Brain microvascular endothelial cell (primary cell): ENCODE data around the gene RNU5B-1.

Experiments used
- DNase-seq: peaks from one replicate; pipeline ENCODE4 v3.0.0-alpha.2; 2020
- H3K27ac ChIP-seq: fragments of 250-450 bp; sonication (Bioruptor Pico); 2 replicates; pipeline ENCODE4 v1.5.1; 2020; ENCODE audit warnings: mild to moderate bottlenecking, moderate library complexity
- H3K27me3 ChIP-seq: fragments of 250-450 bp; sonication (Bioruptor Pico); replicated peaks from 2 replicates; pipeline ENCODE4 v1.5.1; 2020; ENCODE audit warnings: mild to moderate bottlenecking
- H3K36me3 ChIP-seq: fragments of 250-450 bp; sonication (Bioruptor Pico); replicated peaks from 2 replicates; pipeline ENCODE4 v1.5.1; 2020; ENCODE audit warnings: mild to moderate bottlenecking
- H3K4me3 ChIP-seq: 2 replicates; pipeline ENCODE4 v1.5.1; 2011; ENCODE audit warnings: low read depth, mild to moderate bottlenecking, control low read depth, low read length, moderate library complexity
- CTCF ChIP-seq: IDR thresholded peaks from 2 replicates; pipeline ENCODE4 v1.5.1; 2011; ENCODE audit warnings: low read depth, mild to moderate bottlenecking, moderate library complexity, low read length, control low read depth, inconsistent platforms; ENCODE audit errors: missing control alignments
- in situ Hi-C: cut with HindIII; loops from 2 replicates; pipeline ENCODE4 v1.10.0; 2017; ENCODE audit warnings: low sequenced_read_pairs, low pct_ligation_motif_present

RNU5B-1 gene

GRCh38 chr15:65305150-65305758, 777 bp downstream of the RNU5B-1 start:
- in situ Hi-C loops = no loop called here
- H3K27ac ChIP-seq = no peak overlapping the region
- H3K27me3 ChIP-seq = no peaks in the 10 kb centered on the region
- no peak for TF ChIP-seq CTCF
- H3K4me3 ChIP-seq = no peak overlapping the region
- DNase-seq = no peak
- H3K36me3 ChIP-seq = no peaks in the 10 kb centered on the region

DNA sequence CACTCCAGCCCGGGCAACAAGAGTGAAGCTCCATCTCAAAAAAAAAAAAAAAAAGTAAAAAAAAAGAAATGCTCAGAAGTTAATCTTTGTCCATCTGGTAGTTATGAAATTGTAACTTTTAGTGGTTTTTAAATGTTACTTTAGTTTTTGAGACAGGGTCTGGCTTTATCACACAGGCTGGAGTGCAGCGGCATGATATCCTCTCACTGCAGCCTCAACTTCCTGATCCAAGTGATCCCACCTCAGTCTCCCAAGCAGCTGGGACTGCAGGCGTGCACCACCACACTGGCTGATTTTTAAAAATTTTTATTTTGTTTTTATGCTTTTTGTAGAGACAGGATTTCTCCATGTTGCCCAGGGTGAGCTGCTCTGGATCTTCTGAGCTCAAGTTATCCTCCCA, 1.3 kb downstream of the RNU5B-1 start:
- in situ Hi-C loops = no loop called here
- DNase-seq = no peak
- Histone ChIP-seq H3K27ac (no peak overlapping the region), H3K36me3 (no peaks in the 10 kb centered on the region), H3K27me3 (no peaks in the 10 kb centered on the region), H3K4me3 (no peak overlapping the region)
- no peak for TF ChIP-seq CTCF

- no peak for DNase-seq
- H3K4me3 ChIP-seq = no peak overlapping the region
- no peaks in the 10 kb centered on the region for H3K36me3 ChIP-seq
- no peak overlapping the region for H3K27ac ChIP-seq
- TF ChIP-seq CTCF = no peak
- in situ Hi-C loops = no loop called here
- H3K27me3 ChIP-seq = no peaks in the 10 kb centered on the region
Measured at GRCh38 chr15:65306551-65306950, 2.1 kb downstream of the RNU5B-1 start.

DNA sequence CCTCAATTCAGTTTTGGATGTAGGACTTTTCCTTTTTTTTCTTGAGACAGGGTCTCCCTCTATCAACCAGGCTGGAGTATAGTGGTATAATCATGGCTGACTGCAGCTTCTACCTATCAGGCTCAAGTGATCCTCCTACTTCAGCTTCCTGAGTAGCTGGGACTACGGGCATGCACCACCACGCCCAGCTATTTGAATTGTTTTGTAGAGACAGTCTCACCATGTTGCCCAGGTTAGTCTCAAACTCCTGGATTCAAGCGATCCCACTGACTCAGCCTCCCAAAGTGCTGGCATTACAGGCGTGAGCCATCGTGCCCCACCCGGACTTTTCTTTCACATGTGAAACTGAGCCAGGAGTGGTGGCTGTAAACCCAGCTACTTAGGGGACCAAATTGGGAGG, 3.5 kb downstream of the RNU5B-1 start:
- no peak for DNase-seq
- Histone ChIP-seq H3K4me3 (no peak overlapping the region), H3K36me3 (no peaks in the 10 kb centered on the region), H3K27me3 (no peaks in the 10 kb centered on the region), H3K27ac (no peak overlapping the region)
- TF ChIP-seq CTCF = no peak
- in situ Hi-C loops = no loop called here

GRCh38 chr15:65309882-65310418, 5.5 kb downstream of the RNU5B-1 start:
- no peak overlapping the region for H3K27ac ChIP-seq
- in situ Hi-C loops = no loop called here
- no peak overlapping the region for H3K4me3 ChIP-seq
- no peak for DNase-seq
- no peaks in the 10 kb centered on the region for H3K36me3 ChIP-seq
- no peak for TF ChIP-seq CTCF
- H3K27me3 ChIP-seq = no peaks in the 10 kb centered on the region
